Neural cell (in vitro differentiated cells): ENCODE measurements around the gene ZNF521.

Experiments used
- CTCF ChIP-seq: fragments of 450-650 bp; IDR thresholded peaks from 2 replicates; pipeline ENCODE4 v1.5.1; 2014; ENCODE audit warnings: antibody characterized with exemption, mild to moderate bottlenecking, moderate library complexity; ENCODE audit not compliant: poor library complexity, severe bottlenecking
- EZH2 ChIP-seq: fragments of 200-600, 300-800 bp; shearing (Covaris generic), sonication (generic); IDR thresholded peaks from 2 replicates; pipeline ENCODE4 v1.6.1; 2014; ENCODE audit warnings: antibody characterized with exemption, low read length, borderline replicate concordance, mild to moderate bottlenecking; ENCODE audit not compliant: insufficient read depth, poor library complexity, severe bottlenecking
- SMC3 ChIP-seq: fragments of 450-650 bp; conservative IDR thresholded peaks from 2 replicates; pipeline ENCODE4 v1.6.1; 2014; ENCODE audit warnings: antibody characterized with exemption, mild to moderate bottlenecking, moderate library complexity; ENCODE audit not compliant: poor library complexity
- TF ChIP-seq, protein P1 (sequence below): IDR thresholded peaks from 2 replicates; pipeline ENCODE4 v1.6.1; 2012; ENCODE audit warnings: borderline replicate concordance

DNA sequence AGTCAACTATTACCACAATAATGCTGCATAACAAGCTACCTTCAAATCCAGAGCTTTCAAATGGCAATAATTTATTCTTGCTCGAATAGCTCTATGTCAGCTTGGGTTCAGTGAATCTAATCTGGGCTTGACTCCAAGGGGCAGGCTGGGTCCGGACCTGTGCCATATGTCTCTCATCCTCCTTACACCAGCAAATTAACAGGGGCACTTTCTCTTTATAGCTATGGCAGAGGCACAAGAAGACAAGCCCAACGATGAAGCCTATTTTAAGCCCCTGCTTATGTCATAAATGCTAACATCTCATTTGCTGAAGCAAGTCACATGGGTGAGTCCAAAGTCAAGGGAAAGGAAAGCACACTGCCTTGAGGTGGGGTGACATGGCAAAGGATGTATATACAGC is 13.3 kb upstream of the ZNF521 start:
- TF ChIP-seq, protein P1, sequence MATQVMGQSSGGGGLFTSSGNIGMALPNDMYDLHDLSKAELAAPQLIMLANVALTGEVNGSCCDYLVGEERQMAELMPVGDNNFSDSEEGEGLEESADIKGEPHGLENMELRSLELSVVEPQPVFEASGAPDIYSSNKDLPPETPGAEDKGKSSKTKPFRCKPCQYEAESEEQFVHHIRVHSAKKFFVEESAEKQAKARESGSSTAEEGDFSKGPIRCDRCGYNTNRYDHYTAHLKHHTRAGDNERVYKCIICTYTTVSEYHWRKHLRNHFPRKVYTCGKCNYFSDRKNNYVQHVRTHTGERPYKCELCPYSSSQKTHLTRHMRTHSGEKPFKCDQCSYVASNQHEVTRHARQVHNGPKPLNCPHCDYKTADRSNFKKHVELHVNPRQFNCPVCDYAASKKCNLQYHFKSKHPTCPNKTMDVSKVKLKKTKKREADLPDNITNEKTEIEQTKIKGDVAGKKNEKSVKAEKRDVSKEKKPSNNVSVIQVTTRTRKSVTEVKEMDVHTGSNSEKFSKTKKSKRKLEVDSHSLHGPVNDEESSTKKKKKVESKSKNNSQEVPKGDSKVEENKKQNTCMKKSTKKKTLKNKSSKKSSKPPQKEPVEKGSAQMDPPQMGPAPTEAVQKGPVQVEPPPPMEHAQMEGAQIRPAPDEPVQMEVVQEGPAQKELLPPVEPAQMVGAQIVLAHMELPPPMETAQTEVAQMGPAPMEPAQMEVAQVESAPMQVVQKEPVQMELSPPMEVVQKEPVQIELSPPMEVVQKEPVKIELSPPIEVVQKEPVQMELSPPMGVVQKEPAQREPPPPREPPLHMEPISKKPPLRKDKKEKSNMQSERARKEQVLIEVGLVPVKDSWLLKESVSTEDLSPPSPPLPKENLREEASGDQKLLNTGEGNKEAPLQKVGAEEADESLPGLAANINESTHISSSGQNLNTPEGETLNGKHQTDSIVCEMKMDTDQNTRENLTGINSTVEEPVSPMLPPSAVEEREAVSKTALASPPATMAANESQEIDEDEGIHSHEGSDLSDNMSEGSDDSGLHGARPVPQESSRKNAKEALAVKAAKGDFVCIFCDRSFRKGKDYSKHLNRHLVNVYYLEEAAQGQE, result no peak
- TF ChIP-seq SMC3 (no peak), EZH2 (no peak), CTCF (no peak)
